ENCODE measurements around the gene SPNS3. TPM values are rescaled to one million over a fixed set of nuclear protein-coding genes. Genes with fewer than 3 reads are reported as not detected.

SPNS3 gene
- total RNA-seq, 4 donors from 2014 or later: 0.16 to 0.56 TPM; not detected in 2

- no peak for DNase-seq (ENCODE audit: low spot score in 2 of 2)
- 1% methylated on average over 38 to 44 of the region's 53 CpGs for WGBS, 2 donors
- no peak for TF ChIP-seq CTCF (IDR thresholded peaks at IDR 0.05)
- TF ChIP-seq POLR2A (IDR thresholded peaks at IDR 0.05): no peak
- H3K4me3 ChIP-seq (ENCODE audit: low read depth, poor library complexity, severe bottlenecking): no peak overlapping the region
- intact Hi-C loops (cut with DNase I; ENCODE audit: low total_unique reads): no loop called here
These were observed 65.9 kb downstream of the SPNS3 start for GRCh38 chr17:4499431-4500190.

GRCh38 chr17:4500191-4500571 lies 66.4 kb downstream of the SPNS3 start:
- TF ChIP-seq POLR2A (IDR thresholded peaks at IDR 0.05) (no peak), CTCF (IDR thresholded peaks at IDR 0.05) (no peak)
- 16 to 20% methylated on average over 7 of the region's 7 CpGs for WGBS, 2 donors
- no peak overlapping the region for H3K4me3 ChIP-seq (ENCODE audit: low read depth, poor library complexity, severe bottlenecking)
- DNase-seq (ENCODE audit: low spot score in 2 of 2): no peak
- intact Hi-C loops (cut with DNase I; ENCODE audit: low total_unique reads): no loop called here

GRCh38 chr17:4501295-4501949 lies 67.7 kb downstream of the SPNS3 start:
- TF ChIP-seq POLR2A (IDR thresholded peaks at IDR 0.05): no peak
- no peak for TF ChIP-seq CTCF (IDR thresholded peaks at IDR 0.05)
- intact Hi-C loops (cut with DNase I; ENCODE audit: low total_unique reads): no loop called here

GRCh38 chr17:4502466-4503154 lies 68.9 kb downstream of the SPNS3 start:
- WGBS, 2 donors: 41 to 60% methylated on average over 18 of the region's 18 CpGs
- DNase-seq (ENCODE audit: low spot score in 2 of 2): no peak
- TF ChIP-seq CTCF (IDR thresholded peaks at IDR 0.05): no peak
- TF ChIP-seq POLR2A (IDR thresholded peaks at IDR 0.05): no peak
- intact Hi-C loops (cut with DNase I; ENCODE audit: low total_unique reads): no loop called here
- H3K4me3 ChIP-seq (ENCODE audit: low read depth, poor library complexity, severe bottlenecking): no peak overlapping the region

More at GRCh38 chr17:4501295-4501949, 67.7 kb downstream of the SPNS3 start:
- H3K4me3 ChIP-seq (ENCODE audit: low read depth, poor library complexity, severe bottlenecking): no peak overlapping the region
- 33 to 37% methylated on average over 3 of the region's 3 CpGs for WGBS, 2 donors
- DNase-seq (ENCODE audit: low spot score in 2 of 2): no peak

GRCh38 chr17:4503283-4504025 lies 69.7 kb downstream of the SPNS3 start:
- TF ChIP-seq CTCF (IDR thresholded peaks at IDR 0.05) (no peak), POLR2A (IDR thresholded peaks at IDR 0.05) (no peak)
- H3K4me3 ChIP-seq (ENCODE audit: low read depth, poor library complexity, severe bottlenecking): no peak overlapping the region
- WGBS, 2 donors: 68 to 71% methylated on average over 4 of the region's 4 CpGs
- no peak for DNase-seq (ENCODE audit: low spot score in 2 of 2)
- intact Hi-C loops (cut with DNase I; ENCODE audit: low total_unique reads): no loop called here

Data from lower leg skin (tissue), 4 donors.